GM18511 (cell line): ENCODE measurements around the gene FILIP1L.

Experiments used
- ATAC-seq: cut with Tn5 transposase; IDR thresholded peaks from one replicate; pipeline ENCODE4 v1.9.1; 2021; ENCODE audit warnings: mild to moderate bottlenecking, moderate library complexity; ENCODE audit not compliant: unreplicated experiment

The FILIP1L gene

DNA sequence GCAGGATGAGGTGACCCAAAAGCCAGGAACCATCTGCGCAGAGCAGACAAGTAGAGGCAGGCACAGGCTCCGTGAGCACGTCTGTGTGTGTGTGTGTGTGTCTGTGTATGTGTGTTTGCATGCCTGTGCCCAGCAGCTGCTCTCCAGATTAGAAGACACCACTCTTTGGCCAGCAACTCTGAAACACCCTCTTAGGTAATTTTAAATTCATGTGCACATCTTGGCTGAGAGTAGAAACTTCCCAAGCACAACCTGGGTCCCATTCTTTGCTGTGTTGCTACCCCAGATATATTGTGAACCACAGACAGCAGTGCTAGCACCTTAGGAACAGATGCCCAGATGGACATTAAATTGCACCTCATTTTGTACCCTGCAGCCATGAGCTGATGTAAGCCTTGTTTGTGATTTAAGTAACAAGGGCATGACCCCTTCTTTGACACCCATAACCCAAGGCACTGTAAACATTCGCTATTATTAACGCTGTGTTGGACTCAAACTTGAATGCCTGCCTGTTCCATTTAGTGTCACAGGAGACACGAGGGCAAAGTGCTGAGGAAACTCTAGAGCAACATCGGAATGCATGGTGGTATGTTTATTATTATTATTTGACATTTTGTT lies at the start of gene FILIP1L:
FILIP1L (minus strand) TSS at position 89 of the 618 bp plus-strand sequence.
- no peak for ATAC-seq

DNA sequence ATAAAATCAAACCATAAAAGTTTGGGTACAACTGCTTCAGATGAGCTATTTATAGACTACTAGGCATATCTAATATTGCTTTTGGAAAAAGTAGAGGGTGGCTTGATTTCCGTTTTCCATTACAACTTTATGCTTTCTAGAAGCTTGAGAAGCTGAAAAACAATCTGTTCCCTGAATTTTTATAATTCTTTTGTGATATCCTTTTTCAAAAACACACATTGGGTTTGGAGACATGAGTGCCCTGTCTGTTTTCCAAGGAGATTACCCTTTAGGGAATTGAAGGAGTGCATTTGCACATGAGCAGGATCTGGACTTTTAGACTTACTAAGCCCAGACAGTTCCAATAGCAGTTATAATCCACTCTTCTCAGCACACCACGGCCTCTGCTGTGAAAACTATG lies 49.5 kb upstream of the FILIP1L start:
- no peak for ATAC-seq

DNA sequence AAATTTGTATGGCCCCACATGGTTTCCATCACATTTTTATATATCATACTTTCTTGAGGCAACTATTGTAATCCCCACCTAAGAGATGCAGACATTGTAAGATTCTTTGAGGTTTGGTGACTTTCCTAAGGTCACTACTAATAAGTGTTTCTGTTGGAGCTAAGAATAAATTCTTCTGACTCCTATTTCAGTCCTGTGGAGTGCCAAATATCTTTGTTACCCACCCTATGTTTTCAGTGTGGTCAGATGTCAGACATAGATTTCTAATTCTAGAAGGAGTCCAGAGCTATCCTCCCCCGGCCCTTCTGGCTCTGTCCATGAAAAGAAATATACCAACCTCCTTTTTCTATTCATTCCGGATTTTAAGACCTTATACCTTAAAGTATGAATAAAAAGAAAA lies 46.2 kb upstream of the FILIP1L start:
- no peak for ATAC-seq

DNA sequence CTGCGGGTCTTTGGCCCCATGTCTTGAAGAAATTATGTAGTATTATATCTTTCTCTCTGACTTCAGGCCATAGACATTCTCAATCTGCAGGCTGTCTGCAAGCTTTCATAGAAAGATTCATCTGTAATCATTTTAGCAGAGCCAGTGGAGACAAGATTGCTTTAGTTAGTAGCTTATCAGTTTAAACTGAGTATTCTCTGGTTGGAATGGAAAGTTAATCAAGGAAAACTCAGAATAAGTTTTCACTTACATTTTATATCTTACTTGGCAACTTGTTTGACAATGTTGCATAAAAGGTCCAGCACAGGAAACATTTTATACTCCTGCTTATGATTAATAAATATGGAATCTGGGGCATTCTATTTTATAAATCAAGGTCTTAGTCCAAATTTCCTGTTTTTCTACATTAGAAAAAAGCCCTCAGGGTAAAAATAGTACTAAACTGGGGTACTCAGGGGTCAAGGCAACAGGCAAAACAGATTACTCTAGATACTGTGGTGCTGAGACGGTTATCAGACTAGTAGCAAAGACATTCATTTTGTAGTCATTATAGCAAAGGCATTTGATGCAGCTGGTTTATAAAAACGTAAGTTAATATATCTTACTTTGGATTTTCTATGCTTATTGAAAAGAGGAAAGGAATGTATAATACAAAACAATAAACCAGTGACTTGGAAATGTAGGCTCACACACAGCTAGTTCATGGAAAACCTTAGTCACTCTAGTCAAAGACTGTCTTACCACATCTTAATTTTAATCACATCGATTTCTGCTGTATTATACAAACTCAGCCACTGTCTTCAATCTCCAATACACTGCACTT lies 45.2 kb upstream of the FILIP1L start:
- no peak for ATAC-seq

DNA sequence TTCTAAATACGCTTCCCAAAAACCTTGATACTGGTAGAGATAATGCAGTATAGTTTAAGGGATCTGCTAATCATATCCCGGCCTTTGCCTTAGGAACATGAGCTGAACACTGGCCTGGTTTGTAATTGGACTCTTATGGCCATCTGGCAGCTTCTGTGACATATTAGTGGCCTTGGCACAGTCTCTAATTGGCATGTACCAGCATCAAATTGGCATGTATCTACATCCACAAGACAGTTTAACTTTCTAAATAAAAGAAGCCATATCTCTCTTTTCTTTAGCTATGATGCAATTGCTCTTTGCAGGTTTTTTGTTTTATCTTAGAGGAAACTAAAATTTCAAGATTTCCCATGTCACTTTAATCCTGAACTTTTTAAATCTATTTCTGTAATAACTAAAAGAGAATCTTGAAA lies 44.6 kb upstream of the FILIP1L start:
- ATAC-seq: no peak

DNA sequence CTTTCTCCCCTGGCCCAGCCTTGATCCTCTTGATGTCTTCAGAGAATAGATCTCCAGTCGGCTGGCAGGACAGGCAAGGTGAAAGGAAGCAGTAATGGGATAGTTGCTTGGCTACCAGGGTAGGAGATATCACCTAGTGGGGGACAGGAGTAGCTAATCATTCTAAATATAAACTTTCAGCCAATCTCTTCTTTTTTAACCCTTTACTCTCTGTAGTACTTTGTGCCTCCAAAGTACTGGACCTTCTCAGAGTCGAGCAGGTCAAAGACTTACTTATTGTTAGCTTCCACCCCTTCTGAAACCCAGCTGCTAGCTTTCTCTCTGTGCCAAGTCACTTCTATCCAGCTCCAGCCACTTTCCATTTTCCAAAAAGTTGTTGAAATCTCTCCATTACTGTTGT lies 43.4 kb upstream of the FILIP1L start:
- ATAC-seq: no peak

DNA sequence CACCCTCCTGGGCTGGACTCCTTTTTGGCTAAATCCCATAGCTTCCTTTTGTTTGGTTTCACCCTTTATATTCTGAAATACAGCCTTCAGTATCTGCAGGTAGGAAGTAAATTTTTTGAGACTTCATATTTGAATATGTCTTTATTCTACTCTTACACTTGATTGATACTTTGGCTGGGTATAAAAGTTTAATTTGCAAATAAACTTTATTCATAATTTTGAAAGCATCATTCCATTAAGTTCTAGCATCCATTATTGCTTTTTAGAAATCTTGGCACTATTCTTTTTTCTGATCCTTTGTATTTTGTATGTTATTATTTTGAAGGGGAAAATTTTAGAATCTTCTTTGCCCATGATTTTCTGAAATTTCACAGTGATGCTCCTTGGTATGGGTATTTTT lies 41.3 kb upstream of the FILIP1L start:
- ATAC-seq: no peak

DNA sequence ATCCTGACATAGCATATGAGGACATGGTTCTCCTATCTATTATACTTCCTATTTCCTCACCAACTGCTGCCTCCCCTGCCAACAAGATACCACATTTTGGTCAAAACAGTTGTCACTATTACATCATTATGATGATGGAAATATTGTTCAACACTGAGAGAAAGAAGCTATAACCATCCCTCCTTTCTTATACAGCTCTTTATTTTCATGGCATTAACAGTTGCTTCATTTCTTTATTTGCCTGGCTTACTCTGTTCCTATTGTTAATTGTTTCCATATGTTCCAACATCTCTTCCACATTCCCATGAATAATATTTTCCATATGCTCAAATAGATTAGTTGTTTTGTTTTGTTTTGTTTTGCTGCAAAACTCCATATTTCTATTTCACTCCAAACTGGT lies 40.8 kb upstream of the FILIP1L start:
- no peak for ATAC-seq

DNA sequence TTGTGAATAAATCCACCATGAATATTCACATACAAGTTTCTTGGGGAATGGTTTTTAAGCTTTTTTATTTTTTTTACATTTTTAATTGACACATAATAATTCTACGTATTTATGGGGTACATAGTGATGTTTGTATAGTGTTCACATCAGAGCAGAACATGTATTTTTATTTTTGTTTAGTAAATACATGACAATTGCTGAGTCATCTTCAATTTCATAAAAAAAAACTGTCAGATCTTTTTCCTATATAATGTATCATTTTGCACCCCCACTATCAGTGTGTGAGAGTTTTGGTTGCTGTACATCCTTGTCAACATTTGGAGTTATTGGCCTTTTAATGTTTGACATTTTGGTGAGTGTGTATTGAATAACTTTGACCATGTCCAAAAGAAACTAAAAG lies 39.9 kb upstream of the FILIP1L start:
- no peak for ATAC-seq

DNA sequence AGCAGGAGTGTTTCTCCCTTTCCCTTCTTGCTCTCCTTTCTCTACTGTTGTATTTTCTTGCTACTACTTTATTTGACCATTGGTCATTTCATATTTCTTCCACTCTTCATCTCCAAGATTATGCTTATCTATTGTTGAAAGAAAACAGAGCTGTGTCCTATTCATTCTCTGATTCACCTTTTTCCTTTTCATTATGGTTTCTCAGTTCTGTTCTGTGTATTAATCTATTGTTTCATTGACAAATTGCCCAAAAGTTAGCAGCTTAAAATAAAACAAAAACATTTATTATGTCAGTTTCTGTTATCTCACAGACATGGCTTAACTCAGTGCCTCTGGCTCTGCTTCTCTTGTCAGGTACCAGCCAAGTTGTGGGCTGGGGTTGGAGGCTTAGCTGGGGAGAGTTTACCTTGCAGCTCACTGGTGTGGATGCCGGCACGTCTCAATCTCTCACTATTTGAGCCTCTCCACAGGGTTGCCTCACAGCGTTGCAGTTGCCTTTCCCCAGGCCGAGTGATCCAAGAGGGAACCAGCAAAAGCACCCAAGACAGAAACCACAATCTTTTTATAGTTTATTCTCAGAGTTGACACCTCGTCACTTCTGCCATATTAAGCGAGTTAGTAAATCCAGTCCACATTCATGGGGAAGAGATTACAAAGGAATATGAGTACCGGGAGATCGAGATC lies 36.9 kb upstream of the FILIP1L start:
- ATAC-seq: no peak

DNA sequence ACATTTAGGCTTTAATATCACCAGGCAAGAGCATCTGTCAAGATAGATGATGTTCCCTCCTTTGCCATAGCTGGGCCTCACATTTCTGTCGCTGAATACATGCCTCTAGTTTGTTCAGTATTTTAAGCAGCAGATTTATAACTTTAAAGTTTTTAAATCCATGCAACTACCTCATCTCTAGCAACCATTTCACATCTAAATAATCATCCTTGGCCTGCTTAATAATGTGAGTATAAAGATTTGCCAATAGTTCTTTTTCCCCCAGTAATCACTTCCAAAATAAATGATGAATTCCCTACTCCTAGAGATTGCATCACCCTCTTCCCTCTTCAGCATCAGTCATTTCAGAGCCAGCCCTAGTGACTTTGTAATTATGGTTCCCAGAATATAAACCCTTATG lies 36.2 kb upstream of the FILIP1L start:
- no peak for ATAC-seq

DNA sequence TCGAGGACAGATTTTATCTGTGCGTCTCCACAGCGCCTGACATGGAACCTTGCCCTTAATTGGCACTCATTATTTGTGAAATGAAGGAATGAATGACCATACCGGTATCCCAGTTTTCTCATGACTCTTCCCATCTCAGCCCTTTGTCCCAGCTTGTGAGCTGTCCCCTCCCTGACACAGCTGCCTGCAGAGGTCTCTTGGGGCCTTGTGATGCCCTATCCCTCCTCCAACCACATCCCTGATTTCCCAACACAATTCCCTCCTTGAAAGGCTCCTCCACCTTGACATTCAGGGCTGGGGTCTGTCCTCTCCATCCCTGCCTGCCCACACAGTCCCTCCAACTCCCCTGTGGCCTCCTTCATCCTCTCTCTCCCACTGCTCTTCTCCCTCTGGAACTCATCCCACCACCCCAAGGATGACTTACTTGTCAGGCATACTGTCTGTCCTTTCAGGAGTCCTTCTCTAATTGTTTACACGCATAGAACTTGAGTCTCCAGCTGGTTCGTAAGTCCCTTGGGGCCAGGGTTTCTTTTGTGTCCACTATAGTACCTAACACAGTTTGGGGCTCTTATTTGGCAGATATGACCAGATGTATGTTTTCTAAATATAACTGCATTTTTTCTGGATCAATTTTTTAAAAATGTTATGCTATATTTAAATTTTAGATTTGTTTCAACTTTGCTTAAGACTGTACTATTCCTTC lies 35.6 kb upstream of the FILIP1L start:
- no peak for ATAC-seq

DNA sequence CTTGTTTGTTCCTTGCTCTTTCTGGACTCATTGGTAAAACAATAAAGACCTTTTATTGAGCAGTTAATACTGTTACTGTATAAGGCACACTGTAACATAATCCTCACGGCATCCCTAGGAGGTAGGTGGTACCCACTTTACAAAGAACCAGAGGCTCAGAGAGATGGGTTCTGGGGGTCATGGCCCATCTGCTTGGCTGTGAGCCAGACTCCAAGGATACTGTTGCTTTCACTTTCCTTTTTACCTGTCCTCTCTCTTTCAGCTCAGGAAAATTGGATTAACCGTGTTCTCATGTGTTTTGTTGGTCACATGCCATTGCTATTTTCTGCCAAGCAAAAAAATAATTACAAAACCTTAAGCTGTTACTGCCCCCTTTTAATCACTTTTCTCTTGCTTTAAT lies 34.8 kb upstream of the FILIP1L start:
- ATAC-seq: no peak

DNA sequence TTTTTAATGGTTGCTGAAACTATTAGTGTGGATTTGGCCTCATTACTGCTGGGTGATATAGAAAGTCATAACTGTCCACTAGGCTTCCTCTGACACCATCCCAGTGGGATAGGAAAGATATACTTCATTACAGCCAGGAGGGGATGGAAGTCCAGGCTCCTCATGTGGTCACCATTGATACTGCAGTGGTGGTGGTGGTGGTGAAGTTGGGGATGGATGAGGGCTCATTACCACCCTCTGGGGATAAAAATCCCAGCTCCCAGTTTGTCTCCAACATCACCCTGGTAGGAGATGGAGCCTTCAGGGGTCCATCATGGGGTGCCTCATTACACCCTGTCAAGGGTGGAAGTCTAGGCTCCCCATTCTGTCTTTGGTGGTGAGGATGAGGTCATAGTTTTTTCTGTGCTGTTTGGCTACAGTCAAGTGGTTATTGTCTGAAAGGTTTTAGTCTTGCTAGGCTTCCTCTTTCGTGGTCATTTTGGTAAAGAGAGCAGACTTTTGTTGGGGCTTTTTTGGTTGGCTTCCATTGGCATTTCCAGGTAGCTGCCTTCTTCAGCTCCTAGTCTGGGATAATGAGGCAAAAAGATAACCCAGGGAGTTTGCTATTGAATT lies 30.1 kb upstream of the FILIP1L start:
- peak; percentile 87 for ATAC-seq

DNA sequence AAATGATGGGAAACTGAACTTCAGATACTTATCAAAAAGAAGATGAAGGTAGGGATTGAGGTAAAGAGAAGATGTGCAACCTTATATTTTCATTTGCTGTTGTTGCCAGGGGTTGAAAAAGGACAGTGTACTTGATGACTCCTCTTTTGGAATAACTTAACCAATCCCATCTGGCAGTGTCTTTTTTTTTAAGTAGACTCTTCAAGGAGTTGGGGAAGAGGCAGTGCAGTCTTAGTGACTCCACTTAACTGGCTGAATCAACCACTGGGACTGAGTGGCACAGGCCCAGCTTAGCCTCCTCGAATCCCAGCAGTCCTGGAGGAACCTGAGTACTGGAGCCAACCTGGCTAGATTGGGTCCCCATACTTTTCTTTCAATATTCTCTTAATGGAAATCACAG lies 27.3 kb upstream of the FILIP1L start:
- ATAC-seq: no peak

DNA sequence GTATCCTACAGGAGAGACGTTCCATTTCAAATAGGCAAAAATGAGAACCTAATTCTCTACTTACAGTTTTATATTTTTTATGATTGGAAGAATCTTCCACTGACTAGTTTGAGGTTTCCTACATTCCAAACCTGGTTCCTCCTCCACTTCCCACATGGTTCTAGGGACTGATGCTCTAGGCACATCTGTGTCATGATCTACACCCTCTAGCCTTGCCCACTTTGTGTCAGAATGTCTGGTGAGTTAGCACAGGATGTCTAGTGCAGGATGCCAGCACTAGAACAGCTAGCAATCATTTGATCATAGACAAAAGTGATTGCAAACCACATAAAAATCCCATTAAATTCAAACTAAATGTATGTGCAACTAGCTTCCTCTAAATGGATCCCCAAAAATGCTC lies 26.7 kb upstream of the FILIP1L start:
- no peak for ATAC-seq

DNA sequence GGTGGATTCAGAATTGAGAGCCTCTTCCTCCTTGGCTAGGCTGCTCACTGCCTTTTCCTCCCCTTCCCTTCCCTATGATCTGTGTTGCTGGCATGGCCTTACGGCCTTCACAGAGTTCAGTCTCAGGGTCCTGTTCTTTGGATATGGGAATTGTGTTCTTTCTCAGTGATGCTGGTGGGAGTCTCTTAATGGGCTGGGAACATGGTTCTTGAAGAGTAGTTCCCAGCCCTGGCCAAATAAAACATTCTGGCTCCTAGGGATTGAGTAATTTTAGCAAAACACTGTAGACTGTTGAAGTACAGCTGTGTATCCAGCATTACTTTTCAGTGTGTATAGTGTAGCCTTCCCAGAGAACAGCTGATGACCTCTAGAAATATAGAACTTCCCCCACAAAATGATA lies 22.6 kb upstream of the FILIP1L start:
- no peak for ATAC-seq

DNA sequence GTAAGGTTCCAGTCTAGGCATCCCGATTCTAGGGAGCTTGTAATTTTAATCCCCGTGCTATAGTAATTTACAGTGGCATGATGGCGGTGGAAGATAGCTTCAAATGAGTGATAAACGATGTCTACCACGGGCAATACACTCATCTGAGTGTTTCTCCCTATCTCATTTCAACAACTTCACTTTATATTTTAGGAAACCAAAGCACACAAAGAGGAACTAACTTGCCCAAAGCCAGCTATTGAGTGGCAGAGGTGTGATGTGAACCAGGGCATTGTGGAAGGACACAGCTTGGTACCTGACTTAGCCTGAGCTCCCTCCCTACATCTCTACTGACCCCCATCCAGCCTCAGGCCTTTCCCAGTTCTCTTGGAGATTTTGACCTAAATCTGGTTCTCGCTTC lies 16.9 kb upstream of the FILIP1L start:
- no peak for ATAC-seq

DNA sequence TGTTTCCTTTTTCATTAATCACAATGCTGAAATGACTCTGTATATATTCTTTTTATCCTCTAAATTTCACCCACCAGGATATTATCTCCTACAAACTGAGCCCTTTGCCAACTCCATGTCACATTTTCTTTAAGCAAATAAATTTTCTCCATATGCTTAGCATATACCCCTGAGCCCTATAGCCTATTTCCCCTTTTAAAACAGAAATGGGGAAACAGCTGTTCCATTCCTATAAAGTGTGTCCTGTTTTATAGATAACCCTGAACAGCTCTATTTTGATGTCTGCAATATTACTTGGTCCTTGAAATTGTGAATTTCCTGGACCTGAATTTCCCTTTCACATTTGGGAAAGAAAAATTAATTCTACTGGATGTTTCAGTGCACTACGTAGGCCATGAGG lies 15.6 kb upstream of the FILIP1L start:
- ATAC-seq: no peak

DNA sequence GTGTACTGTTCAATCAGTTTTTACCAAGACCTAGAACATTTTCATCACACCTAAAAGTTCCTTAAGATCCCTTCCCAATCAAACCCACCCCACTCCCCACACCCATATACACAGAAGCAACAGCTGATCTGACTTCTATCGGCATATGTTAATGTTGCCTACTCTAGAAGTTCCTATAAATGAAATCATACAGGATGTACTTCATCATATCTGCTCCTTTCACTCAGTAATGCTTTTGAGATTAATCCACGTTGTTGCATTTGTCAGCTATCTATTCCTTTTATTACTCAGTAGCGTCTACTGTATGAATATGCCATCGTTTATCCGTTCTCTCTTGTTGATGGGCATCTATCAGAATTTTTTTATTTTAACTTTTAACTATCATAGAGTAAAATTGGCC lies 14.3 kb upstream of the FILIP1L start:
- ATAC-seq: no peak

DNA sequence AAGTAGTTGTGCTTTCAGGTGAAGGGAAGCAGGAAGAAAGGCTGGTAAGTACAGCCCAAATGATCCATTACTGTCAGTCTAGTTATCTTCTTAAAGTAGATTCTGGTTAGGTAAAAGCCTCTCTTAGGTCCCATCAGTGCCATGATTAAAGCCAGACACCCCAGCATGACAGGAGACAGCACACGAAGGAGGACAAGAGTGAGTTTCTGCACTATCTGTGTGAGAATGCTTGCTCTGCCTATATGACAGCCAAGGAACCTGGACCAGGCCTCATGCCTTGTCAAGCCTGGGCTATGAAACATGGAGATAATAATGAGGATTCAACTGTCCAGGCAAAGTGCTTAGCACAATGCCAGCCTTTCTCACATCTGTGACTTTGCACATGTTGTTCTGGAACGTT lies 13.5 kb upstream of the FILIP1L start:
- ATAC-seq: no peak
